NCI-H2029 (cell line): Measurements from ENCODE around the gene TMEM74B.
"Not testable (repeated sequence)": the region's sequence is repeated elsewhere in the genome, so short reads cannot be mapped to it uniquely, and the experiment has no call there.

Experiments used
- DNase-seq: peaks from one replicate; lab custom pipeline; 2025; lab: John Stamatoyannopoulos, UW

Gene TMEM74B

GRCh38 chr20:1184638-1185315 lies at the start of gene TMEM74B:
TMEM74B (minus strand) TSS chr20:1184981; CDS start chr20:1183801, 1,180 bp downstream.
- no peak for DNase-seq

- DNase-seq = no peak
Measured at GRCh38 chr20:1232286-1233111, 47.7 kb upstream of the TMEM74B start.

GRCh38 chr20:1229541-1229940 lies 44.8 kb upstream of the TMEM74B start:
- no peak for DNase-seq

- peak; percentile 36 for DNase-seq
Measured at GRCh38 chr20:1225783-1226654, 41.2 kb upstream of the TMEM74B start, which contains the start of gene RAD21L1. RAD21L1 (plus strand) TSS chr20:1226044; CDS start chr20:1228454, 2,410 bp downstream.

- peak; percentile 60 for DNase-seq
Measured at GRCh38 chr20:1225263-1225782, 40.5 kb upstream of the TMEM74B start.

GRCh38 chr20:1224205-1224890 lies 39.6 kb upstream of the TMEM74B start:
- DNase-seq = no peak

GRCh38 chr20:1222750-1223149 lies 38.0 kb upstream of the TMEM74B start:
- DNase-seq = not testable (repeated sequence)

- not testable (repeated sequence) for DNase-seq
Measured at GRCh38 chr20:1216527-1217427, 32.0 kb upstream of the TMEM74B start.

- DNase-seq = no peak
Measured at GRCh38 chr20:1215386-1216170, 30.8 kb upstream of the TMEM74B start.

- DNase-seq = no peak
Measured at GRCh38 chr20:1214838-1215261, 30.1 kb upstream of the TMEM74B start.

- DNase-seq = peak; percentile 18
Measured at GRCh38 chr20:1212607-1213396, 28.0 kb upstream of the TMEM74B start.

- DNase-seq = no peak
Measured at GRCh38 chr20:1212023-1212422, 27.2 kb upstream of the TMEM74B start.

GRCh38 chr20:1210501-1210900 lies 25.7 kb upstream of the TMEM74B start:
- DNase-seq = no peak

- DNase-seq = no peak
Measured at GRCh38 chr20:1209447-1210387, 24.9 kb upstream of the TMEM74B start.

GRCh38 chr20:1207293-1207878 lies 22.6 kb upstream of the TMEM74B start:
- no peak for DNase-seq

GRCh38 chr20:1206366-1207148 lies 21.8 kb upstream of the TMEM74B start:
- no peak for DNase-seq
